Dermis blood vessel endothelial cell (primary cell): ENCODE data around the gene SLC22A23. TPM values are rescaled to one million over a fixed set of nuclear protein-coding genes. Genes with fewer than 3 reads are reported as not detected.

Experiments
- DNase-seq: peaks from one replicate; pipeline ENCODE4 v3.0.0; 2010
- total RNA-seq: library from RNA; depleted of rRNA; stranded (reverse); fragments of >200 nt; gene quantifications from 2 replicates; pipeline ENCODE4 v1.2.3, GENCODE V29; 2014

SLC22A23 gene
- total RNA-seq, 1 donor from 2014 or later, result 58.5 TPM

- DNase-seq, result no peak
These were observed 14.9 kb upstream of the SLC22A23 start for GRCh38 chr6:3471711-3472110.

GRCh38 chr6:3471286-3471685 is 14.4 kb upstream of the SLC22A23 start:
- no peak for DNase-seq

GRCh38 chr6:3468585-3468984 is 11.7 kb upstream of the SLC22A23 start:
- DNase-seq, result no peak

- no peak for DNase-seq
These were observed 11.1 kb upstream of the SLC22A23 start for GRCh38 chr6:3467996-3468395.

GRCh38 chr6:3466488-3467219 is 9.8 kb upstream of the SLC22A23 start:
- DNase-seq, result no peak

GRCh38 chr6:3460253-3460652 is 3.4 kb upstream of the SLC22A23 start:
- no peak for DNase-seq

- DNase-seq, result no peak
These were observed 2.0 kb upstream of the SLC22A23 start for GRCh38 chr6:3458706-3459421.

- peak; percentile 58 for DNase-seq
These were observed 1.1 kb upstream of the SLC22A23 start for GRCh38 chr6:3457710-3458602.

GRCh38 chr6:3456395-3456897 is 404 bp downstream of the SLC22A23 start:
- DNase-seq, result no peak

GRCh38 chr6:3455569-3456394 is 1.1 kb downstream of the SLC22A23 start:
- peak; percentile 31 for DNase-seq

- peak; percentile 34 for DNase-seq
These were observed 1.7 kb downstream of the SLC22A23 start for GRCh38 chr6:3455147-3455568.

- DNase-seq, result no peak
These were observed 2.4 kb downstream of the SLC22A23 start for GRCh38 chr6:3454273-3455010.

- no peak for DNase-seq
These were observed 3.2 kb downstream of the SLC22A23 start for GRCh38 chr6:3453413-3454272.

- no peak for DNase-seq
These were observed 5.4 kb downstream of the SLC22A23 start for GRCh38 chr6:3451498-3451897.

GRCh38 chr6:3450888-3451287 is 6.0 kb downstream of the SLC22A23 start:
- no peak for DNase-seq

- DNase-seq, result no peak
These were observed 7.0 kb downstream of the SLC22A23 start for GRCh38 chr6:3449750-3450305.

GRCh38 chr6:3449321-3449720 is 7.5 kb downstream of the SLC22A23 start:
- DNase-seq, result no peak

- DNase-seq, result no peak
These were observed 9.8 kb downstream of the SLC22A23 start for GRCh38 chr6:3447005-3447404.

- no peak for DNase-seq
These were observed 10.7 kb downstream of the SLC22A23 start for GRCh38 chr6:3446184-3446583.
